OCI-LY7 (cell line): Measurements from ENCODE around the gene LEF1. TPM values are rescaled to one million over a fixed set of nuclear protein-coding genes. Genes with fewer than 3 reads are reported as not detected.

Experiments
- BruUV-seq: library from RNA; stranded (reverse); fragments of 400-500 nt; replicated peaks from 2 replicates; lab custom pipeline; 2021; lab: Mats Ljungman, UMichigan
- CTCF ChIA-PET: fragments of 300-600 bp; sonication (Branson Sonifier 250); formaldehyde crosslinking; loops from one replicate; lab custom pipeline; 2022; ENCODE audit warnings: antibody characterized with exemption; ENCODE audit not compliant: unreplicated experiment; lab: Charles Lee
- POLR2A ChIA-PET: fragments of 300-600 bp; sonication (Branson Sonifier 250); formaldehyde crosslinking; loops from one replicate; lab custom pipeline; 2022; ENCODE audit warnings: antibody characterized with exemption; lab: Charles Lee
- DNase-seq: peaks from one replicate; pipeline ENCODE4 v3.0.0-alpha.2; 2015; ENCODE audit warnings: low spot score
- H2AFZ ChIP-seq: fragments of 200-600 bp; sonication (generic), shearing (Covaris generic); 2 replicates; pipeline ENCODE4 v1.6.1; 2014; ENCODE audit warnings: mild to moderate bottlenecking, antibody characterized with exemption, low read length, moderate library complexity
- H3K27ac ChIP-seq: fragments of 200-600 bp; sonication (generic); 2 replicates; pipeline ENCODE4 v1.5.1; 2014; ENCODE audit warnings: mixed run types, low read depth, mild to moderate bottlenecking, moderate library complexity, low read length, inconsistent platforms; ENCODE audit not compliant: poor library complexity, severe bottlenecking
- H3K36me3 ChIP-seq: fragments of 200-600 bp; sonication (generic); 2 replicates; pipeline ENCODE4 v1.6.1; 2014; ENCODE audit warnings: mild to moderate bottlenecking, antibody characterized with exemption, low read length, moderate library complexity, mixed read lengths; ENCODE audit not compliant: insufficient read depth
- H3K4me1 ChIP-seq: fragments of 200-600 bp; sonication (generic); 2 replicates; pipeline ENCODE4 v1.5.1; 2014; ENCODE audit warnings: mild to moderate bottlenecking, low read length; ENCODE audit not compliant: insufficient read depth, poor library complexity, severe bottlenecking
- H3K4me2 ChIP-seq: fragments of 200-600 bp; sonication (generic); 2 replicates; pipeline ENCODE4 v1.6.1; 2014; ENCODE audit warnings: mild to moderate bottlenecking, low read length
- H3K4me3 ChIP-seq: fragments of 200-600 bp; sonication (generic); 2 replicates; pipeline ENCODE4 v1.5.1; 2014; ENCODE audit warnings: mild to moderate bottlenecking, low read depth, low read length; ENCODE audit not compliant: poor library complexity, severe bottlenecking
- H3K79me2 ChIP-seq: fragments of 200-600 bp; sonication (generic); 2 replicates; pipeline ENCODE4 v1.6.1; 2016; ENCODE audit warnings: low read depth, mild to moderate bottlenecking, low read length, moderate library complexity, mixed read lengths; ENCODE audit not compliant: insufficient read depth
- H3K9me2 ChIP-seq: fragments of 200-600 bp; sonication (generic); 2 replicates; pipeline ENCODE4 v1.6.1; 2016; ENCODE audit warnings: mild to moderate bottlenecking, low read length, mixed read lengths; ENCODE audit not compliant: insufficient read depth
- H3K9me3 ChIP-seq: fragments of 200-600 bp; sonication (generic); 2 replicates; pipeline ENCODE4 v1.6.1; 2014; ENCODE audit warnings: mild to moderate bottlenecking, mixed run types, low read length, mixed read lengths
- H4K20me1 ChIP-seq: fragments of 200-600 bp; sonication (generic); 2 replicates; pipeline ENCODE4 v1.6.1; 2014; ENCODE audit warnings: mild to moderate bottlenecking, antibody characterized with exemption, low read length, moderate library complexity, mixed read lengths; ENCODE audit not compliant: insufficient read depth
- CTCF ChIP-seq: fragments of 200-600 bp; sonication (generic); conservative IDR thresholded peaks from 2 replicates; pipeline ENCODE4 v1.5.1; 2014; ENCODE audit warnings: mild to moderate bottlenecking, antibody characterized with exemption, low read length, moderate library complexity, mixed read lengths
- EZH2phosphoT487 ChIP-seq: fragments of 200-600 bp; sonication (generic); IDR thresholded peaks from 2 replicates; pipeline ENCODE4 v1.6.1; 2018; ENCODE audit warnings: low read depth, borderline replicate concordance, mild to moderate bottlenecking, mixed run types, antibody characterized with exemption, low read length, moderate library complexity, mixed read lengths
- intact Hi-C: fragments of 100-400 bp; cut with micrococcal nuclease; formaldehyde crosslinking; loops from one replicate; pipeline ENCODE4 v1.10.0; 2022; ENCODE audit not compliant: unreplicated experiment
- total RNA-seq, 2 experiments: library from RNA; depleted of rRNA in 1 of 2; stranded (reverse); fragments of >200 nt in 1 of 2; shearing (Covaris generic) in 1 of 2; gene quantifications; 2 replicates each; pipeline ENCODE4 v1.2.3, GENCODE V29; 2014 to 2022

Gene LEF1
- total RNA-seq, 2 experiments from 2014 or later = 207 to 223 TPM

GRCh38 chr4:108210989-108211835, 42.5 kb upstream of the LEF1 start:
- no peak for TF ChIP-seq CTCF
- no peak for TF ChIP-seq EZH2phosphoT487
- no peaks in the 10 kb centered on the region for H4K20me1 ChIP-seq
- H3K36me3 ChIP-seq = no peaks in the 10 kb centered on the region
- H2AFZ ChIP-seq = no peak overlapping the region
- no peaks in the 10 kb centered on the region for H3K4me1 ChIP-seq
- H3K9me3 ChIP-seq = no peaks in the 10 kb centered on the region
- H3K4me2 ChIP-seq = no peak overlapping the region
- no peak overlapping the region for H3K4me3 ChIP-seq
- ChIA-PET POLR2A (interaction anchor here (0.5 to 1.0 kb wide), 2 partner anchors 28 to 64 kb away, joined by 3 to 4 read pairs; no protein-coding TSS in a partner anchor), CTCF (no interaction called here)
- H3K9me2 ChIP-seq = no peaks in the 10 kb centered on the region
- intact Hi-C loops = no loop called here
- no peak overlapping the region for H3K27ac ChIP-seq
- no TSS peak for BruUV-seq
- H3K79me2 ChIP-seq = no peaks in the 10 kb centered on the region
- no peak for DNase-seq

GRCh38 chr4:108209489-108209888, 40.8 kb upstream of the LEF1 start:
- DNase-seq = no peak
- no peak overlapping the region for H3K27ac ChIP-seq
- H2AFZ ChIP-seq = no peak overlapping the region
- no peaks in the 10 kb centered on the region for H3K36me3 ChIP-seq
- H3K9me3 ChIP-seq = no peaks in the 10 kb centered on the region
- no peak overlapping the region for H3K4me3 ChIP-seq
- H3K4me2 ChIP-seq = no peak overlapping the region
- no peaks in the 10 kb centered on the region for H3K79me2 ChIP-seq
- ChIA-PET CTCF (no interaction called here), POLR2A (interaction anchor here (0.7 to 1.1 kb wide), 2 partner anchors 15 to 93 kb away, joined by 3 read pairs; no protein-coding TSS in a partner anchor)
- no peaks in the 10 kb centered on the region for H4K20me1 ChIP-seq
- H3K4me1 ChIP-seq = no peaks in the 10 kb centered on the region
- no peaks in the 10 kb centered on the region for H3K9me2 ChIP-seq
- no peak for TF ChIP-seq EZH2phosphoT487
- TF ChIP-seq CTCF = no peak
- no TSS peak for BruUV-seq
- intact Hi-C loops = no loop called here

- Histone ChIP-seq H3K27ac (no peak overlapping the region), H4K20me1 (no peaks in the 10 kb centered on the region), H2AFZ (no peak overlapping the region), H3K36me3 (no peaks in the 10 kb centered on the region), H3K4me2 (no peak overlapping the region), H3K79me2 (no peaks in the 10 kb centered on the region), H3K9me3 (no peaks in the 10 kb centered on the region), H3K4me3 (no peak overlapping the region), H3K9me2 (no peaks in the 10 kb centered on the region), H3K4me1 (no peaks in the 10 kb centered on the region)
- no peak for DNase-seq
- no TSS peak for BruUV-seq
- TF ChIP-seq CTCF = no peak
- TF ChIP-seq EZH2phosphoT487 = no peak
- POLR2A ChIA-PET = no interaction called here
- CTCF ChIA-PET = no interaction called here
- intact Hi-C loops = no loop called here
Observed at GRCh38 chr4:108205859-108206258, 37.1 kb upstream of the LEF1 start.
